Liver (tissue), 9 donors: ENCODE results near the gene CTPS2. TPM values are rescaled to one million over a fixed set of nuclear protein-coding genes. Genes with fewer than 3 reads are reported as not detected.

Experiments used
- DNase-seq: peaks from one replicate; pipeline ENCODE4 v3.0.0-alpha.2; 2017; ENCODE audit warnings: low spot score
- H3K27ac ChIP-seq, 2 donors: one replicate each; pipeline ENCODE4 v1.7.0; 2013; ENCODE audit warnings: inconsistent platforms in 2 of 2, low read length in 2 of 2, control low read depth in 1 of 2, low read depth in 1 of 2, mild to moderate bottlenecking in 1 of 2
- H3K27me3 ChIP-seq, 4 donors: one replicate each; pipeline versions ENCODE4 v1.6.1 to v1.7.0; 2013; ENCODE audit warnings: low read length in 3 of 4, inconsistent platforms in 1 of 4, mild to moderate bottlenecking in 1 of 4, moderate library complexity in 1 of 4; ENCODE audit not compliant: control insufficient read depth in 4 of 4, insufficient read depth in 4 of 4
- H3K36me3 ChIP-seq, 4 donors: one replicate each; pipeline versions ENCODE4 v1.6.1 to v1.7.0; 2013; ENCODE audit warnings: low read length in 3 of 4, mild to moderate bottlenecking in 3 of 4, low read depth in 1 of 4, moderate library complexity in 1 of 4; ENCODE audit not compliant: control insufficient read depth in 4 of 4, insufficient read depth in 3 of 4
- H3K4me1 ChIP-seq, 4 donors: one replicate each; pipeline versions ENCODE4 v1.6.1 to v1.7.0; 2013; ENCODE audit warnings: low read length in 3 of 4, mild to moderate bottlenecking in 3 of 4, moderate library complexity in 1 of 4; ENCODE audit not compliant: control insufficient read depth in 4 of 4, insufficient read depth in 4 of 4
- H3K4me3 ChIP-seq, 3 donors: one replicate each; pipeline versions ENCODE4 v1.6.1 to v1.7.0; 2013; ENCODE audit warnings: low read length in 3 of 3, control low read depth in 1 of 3, low read depth in 1 of 3, mild to moderate bottlenecking in 1 of 3
- H3K9ac ChIP-seq, 2 donors: one replicate each; pipeline ENCODE4 v1.7.0; 2013; ENCODE audit warnings: low read length in 2 of 2, mild to moderate bottlenecking in 2 of 2, moderate library complexity in 2 of 2, control low read depth in 1 of 2, low read depth in 1 of 2
- H3K9me3 ChIP-seq, 4 donors: one replicate each; pipeline versions ENCODE4 v1.6.1 to v1.7.0; 2013; ENCODE audit warnings: low read length in 3 of 4; ENCODE audit not compliant: control insufficient read depth in 4 of 4
- ATF3 ChIP-seq: IDR thresholded peaks from 2 replicates; pipeline ENCODE4 v1.6.1; 2016; ENCODE audit warnings: antibody characterized with exemption
- CTCF ChIP-seq: fragments of 150-350 bp; IDR thresholded peaks from 2 replicates; pipeline ENCODE4 v1.5.1; 2017; ENCODE audit warnings: improper control_type of control experiment, low read depth, low read length; ENCODE audit not compliant: missing input control
- EGR1 ChIP-seq, 2 donors: IDR thresholded peaks; 2 replicates each; pipeline ENCODE4 v1.6.1; 2016 to 2018; ENCODE audit warnings: antibody characterized with exemption in 2 of 2, low read depth in 2 of 2
- FOXA1 ChIP-seq: IDR thresholded peaks from 2 replicates; pipeline ENCODE4 v1.6.1; 2016; ENCODE audit warnings: antibody characterized with exemption
- FOXA2 ChIP-seq: IDR thresholded peaks from 2 replicates; pipeline ENCODE4 v1.6.1; 2016; ENCODE audit warnings: antibody characterized with exemption
- GABPA ChIP-seq, 2 donors: IDR thresholded peaks in 1 of 2; conservative IDR thresholded peaks in 1 of 2; 2 replicates each; pipeline ENCODE4 v1.6.1; 2016; ENCODE audit warnings: antibody characterized with exemption in 2 of 2, mild to moderate bottlenecking in 1 of 2, moderate library complexity in 1 of 2
- HNF4A ChIP-seq, 2 donors: conservative IDR thresholded peaks; 2 replicates each; pipeline ENCODE4 v1.6.1; 2016; ENCODE audit warnings: antibody characterized with exemption in 2 of 2, mild to moderate bottlenecking in 2 of 2
- JUND ChIP-seq, 2 donors: IDR thresholded peaks; 2 replicates each; pipeline ENCODE4 v1.6.1; 2016; ENCODE audit warnings: antibody characterized with exemption in 2 of 2
- MAX ChIP-seq: IDR thresholded peaks from 2 replicates; pipeline ENCODE4 v1.6.1; 2016; ENCODE audit warnings: antibody characterized with exemption
- RAD21 ChIP-seq, 2 donors: IDR thresholded peaks; 2 replicates each; pipeline ENCODE4 v1.6.1; 2016; ENCODE audit warnings: antibody characterized with exemption in 2 of 2, mild to moderate bottlenecking in 2 of 2
- REST ChIP-seq: IDR thresholded peaks from 2 replicates; pipeline ENCODE4 v1.6.1; 2016; ENCODE audit warnings: antibody characterized with exemption, mild to moderate bottlenecking
- RXRA ChIP-seq, 2 donors: IDR thresholded peaks; 2 replicates each; pipeline ENCODE4 v1.6.1; 2017 to 2018; ENCODE audit warnings: antibody characterized with exemption in 2 of 2, mild to moderate bottlenecking in 1 of 2
- SP1 ChIP-seq: IDR thresholded peaks from 2 replicates; pipeline ENCODE4 v1.6.1; 2018; ENCODE audit warnings: antibody characterized with exemption, mild to moderate bottlenecking
- TAF1 ChIP-seq: conservative IDR thresholded peaks from 2 replicates; pipeline ENCODE4 v1.6.1; 2016; ENCODE audit warnings: antibody characterized with exemption, mild to moderate bottlenecking
- WGBS: extraction: QIAGEN DNeasy Blood & Tissue Kit; methylation state at CpG from one replicate; pipeline ENCODE4 v1.1.7; 2013; 5-methylcytosine and 5-hydroxymethylcytosine counted together
- polyA plus RNA-seq, 2 donors: library from polyadenylated mRNA; stranded (reverse) in 1 of 2; unstranded in 1 of 2; fragments of 200-250 nt in 1 of 2; fragments of >200 nt in 1 of 2; fragmentation: Nextera tagmentation in 1 of 2; extraction: Ambion mirVana in 1 of 2; gene quantifications; one replicate each; pipeline versions ENCODE4 v1.2.1 to v1.2.3, GENCODE V29; 2013 to 2015
- total RNA-seq, 2 donors: library from RNA; depleted of rRNA; stranded (reverse); fragments of >200 nt; gene quantifications; one replicate each; pipeline ENCODE4 v1.2.3, GENCODE V29; 2014
- donor health status: healthy.
- donor health status: healthy.
- donor health status: healthy.
- donor health status: healthy.
- donor health status: healthy.

Gene CTPS2
- total and polyA plus RNA-seq, 4 donors, result 3.0 to 11.2 (median 7.2) TPM

GRCh38 chrX:16592194-16592770 is 120.2 kb downstream of the CTPS2 start:
- H3K27me3 ChIP-seq, result no peaks in the 10 kb centered on the region
- H3K27ac ChIP-seq, result no peak overlapping the region
- no peaks in the 10 kb centered on the region for H3K4me1 ChIP-seq
- no peak for DNase-seq
- H3K36me3 ChIP-seq, result peaks cover 0 to 6% (median 2%) of the 10 kb centered on the region in 4 donors
- H3K9ac ChIP-seq, result no peak overlapping the region
- peaks cover 0 to 5% (median 0%) of the 10 kb centered on the region in 4 donors for H3K9me3 ChIP-seq
- TF ChIP-seq JUND (IDR thresholded peaks at IDR 0.05) (no peak), GABPA (IDR thresholded peaks at IDR 0.05 in 1 of 2, conservative IDR thresholded peaks at IDR 0.05 in 1 of 2) (no peak), SP1 (no peak), HNF4A (conservative IDR thresholded peaks at IDR 0.05) (no peak), TAF1 (no peak), RAD21 (IDR thresholded peaks at IDR 0.05) (no peak), FOXA1 (no peak), EGR1 (IDR thresholded peaks at IDR 0.05; ENCODE audit: low read depth in 2 of 2) (no peak), FOXA2 (no peak), REST (no peak), CTCF (no peak), MAX (no peak), ATF3 (no peak), RXRA (IDR thresholded peaks at IDR 0.05) (no peak)
- H3K4me3 ChIP-seq, result no peak overlapping the region
- WGBS, result 96% methylated on average over 7 of the region's 7 CpGs

GRCh38 chrX:16589826-16590225 is 122.6 kb downstream of the CTPS2 start:
- Histone ChIP-seq H3K36me3 (peaks cover 0 to 6% (median 2%) of the 10 kb centered on the region in 4 donors), H3K27ac (no peak overlapping the region), H3K9ac (no peak overlapping the region), H3K4me3 (no peak overlapping the region), H3K9me3 (peaks cover 0 to 5% (median 0%) of the 10 kb centered on the region in 4 donors), H3K27me3 (no peaks in the 10 kb centered on the region), H3K4me1 (no peaks in the 10 kb centered on the region)
- TF ChIP-seq ATF3 (no peak), JUND (IDR thresholded peaks at IDR 0.05) (no peak), MAX (no peak), FOXA2 (no peak), SP1 (no peak), TAF1 (no peak), RAD21 (IDR thresholded peaks at IDR 0.05) (no peak), CTCF (no peak), FOXA1 (no peak), REST (no peak)
- DNase-seq, result no peak
